A549 (cell line): ENCODE results near the gene PTCH2. TPM values are rescaled to one million over a fixed set of nuclear protein-coding genes. Genes with fewer than 3 reads are reported as not detected.
A peak's percentile ranks its signal among the peaks of the same experiment; 100 is the strongest.
"Not testable (repeated sequence)": the region's sequence is repeated elsewhere in the genome, so short reads cannot be mapped to it uniquely, and the experiment has no call there.

Experiments
- ATAC-seq, 2 experiments: fragments of 200-7000 bp in 1 of 2; fragments of >200 bp in 1 of 2; cut with Nextera tagmentation in 1 of 2; cut with Tn5 transposase in 1 of 2; 3 replicates each; pipeline versions ENCODE4 v1.8.0 to v1.9.1; 2018 to 2020; ENCODE audit warnings: mild to moderate bottlenecking in 1 of 2, moderate library complexity in 1 of 2
- CTCF ChIA-PET: fragments of 300-600 bp; sonication (Branson Sonifier 250); formaldehyde crosslinking; extraction: SDS; loops from one replicate; lab custom pipeline; 2021; ENCODE audit warnings: antibody characterized with exemption, inconsistent platforms; lab: Yijun Ruan, JAX
- POLR2A ChIA-PET: fragments of 350-600 bp; formaldehyde crosslinking; extraction: SDS; loops from one replicate; lab custom pipeline; 2021; ENCODE audit warnings: antibody characterized with exemption, inconsistent platforms; lab: Yijun Ruan, JAX
- DNase-seq, 2 experiments: peaks; one replicate each; pipeline versions ENCODE4 v3.0.0 to v3.0.0-alpha.2; 2011 to 2016; ENCODE audit warnings: low read depth in 1 of 2, low spot score in 1 of 2
- FAIRE-seq: peaks from 2 replicates; lab custom pipeline; 2011; peaks lifted over from hg19 to GRCh38; lab: Jason Lieb, UNC
- H3K27ac ChIP-seq, 2 experiments: fragments of >200 bp; sonication (Bioruptor Twin); formaldehyde crosslinking; 3 replicates each; pipeline ENCODE4 v1.5.1; 2016 to 2017
- H3K4me1 ChIP-seq: fragments of >200 bp; sonication (Bioruptor Twin); formaldehyde crosslinking; 3 replicates; pipeline ENCODE4 v1.6.1; 2016
- H3K4me2 ChIP-seq: fragments of >200 bp; sonication (Bioruptor Twin); formaldehyde crosslinking; 3 replicates; pipeline ENCODE4 v1.6.1; 2016
- H3K4me3 ChIP-seq: fragments of >200 bp; sonication (Bioruptor Twin); formaldehyde crosslinking; 3 replicates; pipeline ENCODE4 v1.5.1; 2016
- H3K9me3 ChIP-seq: fragments of >200 bp; sonication (Bioruptor Twin); formaldehyde crosslinking; 3 replicates; pipeline ENCODE4 v1.6.1; 2016
- CEBPB ChIP-seq, 2 experiments: fragments of >200 bp in 1 of 2; sonication (Bioruptor Twin) in 1 of 2; formaldehyde crosslinking in 1 of 2; IDR thresholded peaks; 2 replicates each; pipeline ENCODE4 v1.6.1; 2012 to 2016
- CHD4 ChIP-seq: fragments of 200-600 bp; sonication (generic); IDR thresholded peaks from 2 replicates; pipeline ENCODE4 v1.6.1; 2016; ENCODE audit warnings: antibody characterized with exemption, mild to moderate bottlenecking, borderline replicate concordance
- CTCF ChIP-seq: fragments of >200 bp; sonication (Bioruptor Twin); formaldehyde crosslinking; IDR thresholded peaks from 3 replicates; pipeline ENCODE4 v1.5.1; 2016
- FOSL2 ChIP-seq, 2 experiments: fragments of 450-650 bp in 1 of 2; fragments of >200 bp in 1 of 2; sonication (Bioruptor Twin) in 1 of 2; formaldehyde crosslinking; IDR thresholded peaks; 2 replicates each; pipeline versions ENCODE4 v1.5.0 to v1.6.1; 2016 to 2020; ENCODE audit warnings: mild to moderate bottlenecking in 1 of 2, moderate library complexity in 1 of 2
- HES2 ChIP-seq: fragments of >200 bp; sonication (Bioruptor Twin); formaldehyde crosslinking; IDR thresholded peaks from 2 replicates; pipeline ENCODE4 v1.6.1; 2016
- MAFK ChIP-seq: fragments of 450-650 bp; IDR thresholded peaks from 2 replicates; pipeline ENCODE4 v1.6.1; 2014; ENCODE audit not compliant: partially characterized antibody
- MAX ChIP-seq: IDR thresholded peaks from 2 replicates; pipeline ENCODE4 v1.6.1; 2012
- NFE2L2 ChIP-seq: fragments of 150-350 bp; conservative IDR thresholded peaks from 2 replicates; pipeline ENCODE4 v1.6.1; 2014; ENCODE audit warnings: low read length
- RARB ChIP-seq: fragments of 250-450 bp; sonication (Bioruptor Pico); IDR thresholded peaks from 2 replicates; pipeline ENCODE4 v1.8.0; 2021; ENCODE audit warnings: mild to moderate bottlenecking, moderate library complexity
- RCOR1 ChIP-seq: fragments of 150-350 bp; IDR thresholded peaks from 2 replicates; pipeline ENCODE4 v1.6.1; 2014; ENCODE audit warnings: antibody characterized with exemption, low read length, low read depth
- TFCP2L1 ChIP-seq: fragments of 250-450 bp; sonication (Bioruptor Pico); IDR thresholded peaks from 2 replicates; pipeline ENCODE4 v1.5.0; 2021; ENCODE audit warnings: mild to moderate bottlenecking
- WGBS: methylation state at CpG from one replicate; pipeline ENCODE4 v1.1.6; 2017; ENCODE audit errors: missing lambda C conversion rate; 5-methylcytosine and 5-hydroxymethylcytosine counted together
- polyA plus RNA-seq, 4 experiments: library from polyadenylated mRNA; depleted of rRNA in 3 of 4; stranded (reverse); fragments of >200 nt; fragmentation: RNase III in 1 of 4; extraction: RNeasy Plus Mini Kit Qiagen cat#74134 plus additional on column Dnase treatment in 1 of 4; gene quantifications; 2 replicates in 3 of 4; 3 replicates in 1 of 4; pipeline ENCODE4 v1.2.3, GENCODE V29; 2011 to 2017
- TF ChIP-seq, protein P1 (sequence below): fragments of 250-450 bp; sonication (Bioruptor Pico); IDR thresholded peaks from 2 replicates; pipeline ENCODE4 v1.5.0; 2020; ENCODE audit warnings: low read depth, mild to moderate bottlenecking, moderate library complexity

The PTCH2 gene
- polyA plus RNA-seq, 2 of the 4 experiments (the other 2 are of a cell fraction): 0.14 to 0.32 TPM

GRCh38 chr1:44799770-44800584 is 43.1 kb downstream of the PTCH2 start, which contains the start of gene PLK3 (continued):
- TF ChIP-seq HES2 (no peak), CTCF (peak; percentile 64), TFCP2L1 (CRISPR knock-in tag) (no peak), MAX (peak; percentile 95), CHD4 (no peak), FOSL2 (IDR thresholded peaks at IDR 0.05) (no peak), FOSL2 (CRISPR knock-in tag; IDR thresholded peaks at IDR 0.05) (no peak), CEBPB (IDR thresholded peaks at IDR 0.05) (peak in 1 of 2 experiments; percentile 13; a peak in 2 of 4 replicates), NFE2L2 (no peak), RARB (CRISPR knock-in tag) (no peak)
- TF ChIP-seq, protein P1, sequence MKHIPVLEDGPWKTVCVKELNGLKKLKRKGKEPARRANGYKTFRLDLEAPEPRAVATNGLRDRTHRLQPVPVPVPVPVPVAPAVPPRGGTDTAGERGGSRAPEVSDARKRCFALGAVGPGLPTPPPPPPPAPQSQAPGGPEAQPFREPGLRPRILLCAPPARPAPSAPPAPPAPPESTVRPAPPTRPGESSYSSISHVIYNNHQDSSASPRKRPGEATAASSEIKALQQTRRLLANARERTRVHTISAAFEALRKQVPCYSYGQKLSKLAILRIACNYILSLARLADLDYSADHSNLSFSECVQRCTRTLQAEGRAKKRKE (CRISPR knock-in tag): 0 out of 2 replicates have a peak, but pooled peaks have one; percentile 34

- FAIRE-seq (no peak), ATAC-seq (no peak), DNase-seq (no peak)
- Histone ChIP-seq H3K9me3 (no peaks in the 10 kb centered on the region), H3K4me1 (peaks cover 34% of the 10 kb centered on the region), H3K4me3 (no peak overlapping the region), H3K4me2 (peak overlapping the region; percentile 62; the same call in 1 of the 3 replicates), H3K27ac (peak overlapping the region; percentile 91 to 95)
- CTCF ChIA-PET: interaction anchor here (0.6 to 4.3 kb wide), 9 partner anchors 8 to 71 kb away, joined by 3 to 44 read pairs (median 4); partner anchors contain the start of genes BEST4, BTBD19 and DYNLT4
- POLR2A ChIA-PET: interaction anchor here (0.9 to 3.1 kb wide), 5 partner anchors 9 to 68 kb away, joined by 3 to 34 read pairs (median 17); partner anchors contain the start of genes RNU5D-1 and RPS8
- WGBS: 88% methylated on average over 10 of the region's 10 CpGs
- TF ChIP-seq MAFK (peak; percentile 36), RCOR1 (no peak)
Measured at GRCh38 chr1:44798481-44799365, 44.3 kb downstream of the PTCH2 start.

DNA sequence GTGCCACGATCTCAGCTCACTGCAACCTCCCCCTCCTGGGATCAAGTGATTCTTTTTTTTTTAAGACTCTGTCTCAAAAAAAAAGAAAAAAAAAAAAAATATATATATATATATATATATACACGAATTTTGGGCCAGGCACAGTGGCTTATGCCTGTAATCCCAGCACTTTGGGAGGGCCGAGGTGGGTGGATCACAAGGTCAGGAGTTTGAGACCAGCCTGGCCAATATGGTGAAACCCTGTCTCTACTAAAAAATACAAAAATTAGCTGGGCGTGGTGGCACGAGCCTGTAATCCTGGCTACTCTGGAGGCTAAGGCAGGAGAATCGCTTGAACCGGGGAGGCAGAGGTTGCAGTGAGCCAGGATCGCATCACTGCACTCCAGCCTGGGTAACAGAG is 45.2 kb downstream of the PTCH2 start:
- CTCF ChIA-PET: interaction anchor here (1.0 to 4.3 kb wide), 2 partner anchors 16 to 21 kb away, joined by 4 to 41 read pairs; no protein-coding TSS in a partner anchor
- DNase-seq, ATAC-seq, H3K4me3 ChIP-seq, FAIRE-seq, H3K4me2 ChIP-seq, POLR2A ChIA-PET, H3K9me3 ChIP-seq: not testable (repeated sequence)
- WGBS: 75% methylated on average over 8 of the region's 8 CpGs
- H3K4me1 ChIP-seq: peaks cover 27% of the 10 kb centered on the region
- H3K27ac ChIP-seq: peak overlapping the region in 1 of 2 experiments; percentile 91; a peak in 3 of 6 replicates
